GM21717 (cell line): ENCODE results near the gene PLCL2.

Experiments used
- ATAC-seq: cut with Tn5 transposase; IDR thresholded peaks from one replicate; pipeline ENCODE4 v1.9.1; 2021; ENCODE audit warnings: mild to moderate bottlenecking, moderate library complexity; ENCODE audit not compliant: unreplicated experiment

The PLCL2 gene

GRCh38 chr3:16912400-16913263 is 27.9 kb downstream of the PLCL2 start:
- ATAC-seq = peak; percentile 94

- peak; percentile 4 for ATAC-seq
Observed at GRCh38 chr3:16913264-16913580, 28.5 kb downstream of the PLCL2 start.

- ATAC-seq = no peak
Observed at GRCh38 chr3:16916840-16917239, 32.1 kb downstream of the PLCL2 start.

- no peak for ATAC-seq
Observed at GRCh38 chr3:16917256-16917935, 32.6 kb downstream of the PLCL2 start.

- no peak for ATAC-seq
Observed at GRCh38 chr3:16917980-16918682, 33.4 kb downstream of the PLCL2 start.

- no peak for ATAC-seq
Observed at GRCh38 chr3:16918683-16919025, 33.9 kb downstream of the PLCL2 start.

- no peak for ATAC-seq
Observed at GRCh38 chr3:16923112-16923511, 38.4 kb downstream of the PLCL2 start.

- peak; percentile 41 for ATAC-seq
Observed at GRCh38 chr3:16927485-16927884, 42.7 kb downstream of the PLCL2 start.

GRCh38 chr3:16928386-16929132 is 43.8 kb downstream of the PLCL2 start:
- ATAC-seq = peak; percentile 53

GRCh38 chr3:16929311-16929710 is 44.6 kb downstream of the PLCL2 start:
- ATAC-seq = no peak

GRCh38 chr3:16932877-16933276 is 48.1 kb downstream of the PLCL2 start:
- peak; percentile 74 for ATAC-seq

GRCh38 chr3:16935781-16936180 is 51.0 kb downstream of the PLCL2 start:
- no peak for ATAC-seq

GRCh38 chr3:16936233-16936632 is 51.5 kb downstream of the PLCL2 start:
- no peak for ATAC-seq

- ATAC-seq = no peak
Observed at GRCh38 chr3:16936676-16937230, 52.0 kb downstream of the PLCL2 start.

- ATAC-seq = no peak
Observed at GRCh38 chr3:16937326-16937845, 52.6 kb downstream of the PLCL2 start.

GRCh38 chr3:16940769-16941700 is 56.3 kb downstream of the PLCL2 start:
- no peak for ATAC-seq

GRCh38 chr3:16942955-16943354 is 58.2 kb downstream of the PLCL2 start:
- ATAC-seq = no peak

GRCh38 chr3:16943857-16944256 is 59.1 kb downstream of the PLCL2 start:
- ATAC-seq = no peak

- ATAC-seq = no peak
Observed at GRCh38 chr3:16944356-16944755, 59.6 kb downstream of the PLCL2 start.

GRCh38 chr3:16945330-16945729 is 60.6 kb downstream of the PLCL2 start:
- no peak for ATAC-seq
